Neural crest cell (in vitro differentiated cells): ENCODE data around the gene TBC1D9B. TPM values are rescaled to one million over a fixed set of nuclear protein-coding genes. Genes with fewer than 3 reads are reported as not detected.

Experiments used
- DNase-seq: peaks from one replicate; pipeline ENCODE4 v3.0.0; 2021; ENCODE audit warnings: low read depth, mixed read lengths, low spot score
- H3K27ac Mint-ChIP-seq: one replicate; pipeline ENCODE4 v1.8.0; 2021; ENCODE audit warnings: mild to moderate bottlenecking, mixed read lengths; ENCODE audit not compliant: unreplicated experiment
- H3K27me3 Mint-ChIP-seq: 2 replicates; pipeline ENCODE4 v1.8.0; 2021; ENCODE audit warnings: low read depth, mild to moderate bottlenecking, mixed read lengths
- H3K36me3 Mint-ChIP-seq: 2 replicates; pipeline ENCODE4 v1.8.0; 2021; ENCODE audit warnings: low read depth, mild to moderate bottlenecking, mixed read lengths
- H3K4me1 Mint-ChIP-seq: 2 replicates; pipeline ENCODE4 v1.8.0; 2021; ENCODE audit warnings: mixed read lengths
- H3K4me3 Mint-ChIP-seq: one replicate; pipeline ENCODE4 v1.8.0; 2021; ENCODE audit warnings: mild to moderate bottlenecking, mixed read lengths
- H3K9me3 Mint-ChIP-seq: 2 replicates; pipeline ENCODE4 v1.8.0; 2021; ENCODE audit warnings: mixed read lengths
- CTCF ChIP-seq: fragments of 200-600 bp; sonication (generic); conservative IDR thresholded peaks from 2 replicates; pipeline ENCODE4 v1.5.0; 2021; ENCODE audit warnings: antibody characterized with exemption, mild to moderate bottlenecking
- total RNA-seq: library from RNA; stranded (reverse); gene quantifications from 2 replicates; pipeline ENCODE4 v1.2.1, GENCODE V29; 2021

TBC1D9B gene
- total RNA-seq, 1 donor from 2014 or later: 107 TPM

- Mint-ChIP-seq H3K4me1 (peaks cover 20% of the 10 kb centered on the region), H3K36me3 (no peaks in the 10 kb centered on the region), H3K4me3 (no peak overlapping the region), H3K9me3 (no peaks in the 10 kb centered on the region), H3K27me3 (no peaks in the 10 kb centered on the region), H3K27ac (no peak overlapping the region)
- no peak for TF ChIP-seq CTCF
- DNase-seq: no peak
Observed at GRCh38 chr5:179854356-179854755, 53.3 kb downstream of the TBC1D9B start.

DNA sequence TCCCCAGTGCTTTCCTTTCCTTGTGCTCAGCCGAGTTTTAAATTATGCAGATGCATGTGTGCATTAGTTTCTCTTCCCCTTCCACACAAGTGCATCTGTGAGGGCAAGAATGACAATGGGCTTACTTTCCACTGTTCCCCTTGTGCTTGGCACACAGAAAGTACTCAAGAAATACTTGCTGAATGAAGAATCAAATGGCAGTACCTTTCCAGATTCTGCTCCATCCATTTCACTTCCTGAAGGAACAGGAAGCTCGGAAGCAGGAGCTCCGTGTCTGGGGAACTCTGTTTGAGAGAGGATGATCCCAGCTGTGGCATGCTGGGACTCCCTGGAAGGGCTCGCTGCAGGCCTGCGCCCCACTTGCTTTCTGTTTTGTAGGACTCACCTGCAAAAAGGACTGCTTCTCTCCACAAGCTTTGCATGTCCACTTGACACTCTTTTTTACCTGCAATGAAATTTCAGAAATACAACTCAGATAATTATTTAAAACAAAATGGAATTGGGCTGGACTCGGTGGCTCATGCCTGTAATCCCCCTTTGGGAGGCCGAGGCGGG lies 54.6 kb downstream of the TBC1D9B start:
- peaks cover 12% of the 10 kb centered on the region for H3K4me1 Mint-ChIP-seq
- H3K27ac Mint-ChIP-seq: no peak overlapping the region
- no peak for DNase-seq
- no peak for TF ChIP-seq CTCF
- no peaks in the 10 kb centered on the region for H3K9me3 Mint-ChIP-seq
- H3K4me3 Mint-ChIP-seq: no peak overlapping the region
- no peaks in the 10 kb centered on the region for H3K36me3 Mint-ChIP-seq
- no peaks in the 10 kb centered on the region for H3K27me3 Mint-ChIP-seq

GRCh38 chr5:179841621-179842020 lies 66.1 kb downstream of the TBC1D9B start:
- no peak for DNase-seq
- H3K4me1 Mint-ChIP-seq: no peaks in the 10 kb centered on the region
- H3K9me3 Mint-ChIP-seq: peaks cover 3% of the 10 kb centered on the region
- no peak overlapping the region for H3K27ac Mint-ChIP-seq
- no peak for TF ChIP-seq CTCF
- peaks cover 40% of the 10 kb centered on the region for H3K36me3 Mint-ChIP-seq
- no peaks in the 10 kb centered on the region for H3K27me3 Mint-ChIP-seq
- H3K4me3 Mint-ChIP-seq: no peak overlapping the region

- DNase-seq: no peak
- H3K36me3 Mint-ChIP-seq: peaks cover 42% of the 10 kb centered on the region
Observed at GRCh38 chr5:179840766-179841165, 66.9 kb downstream of the TBC1D9B start.

DNA sequence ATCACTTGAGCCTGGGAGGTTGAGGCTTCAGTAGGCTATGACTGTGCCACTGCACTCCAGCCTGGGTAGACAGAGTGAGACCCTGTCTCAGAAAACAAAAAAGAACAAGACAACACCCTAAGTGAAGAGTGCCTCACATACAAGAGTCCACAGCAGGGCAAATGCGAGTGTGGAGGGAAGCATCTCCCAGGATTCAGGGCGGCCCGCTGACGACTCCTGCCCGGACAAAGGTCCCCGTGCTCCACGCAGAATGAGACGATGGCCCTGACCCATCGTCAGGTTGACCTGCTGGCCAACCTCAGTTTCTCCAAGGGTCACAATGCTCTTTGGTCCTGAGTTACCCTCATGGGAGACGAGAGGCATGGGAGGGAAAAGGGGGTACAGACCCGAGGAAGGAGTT lies 67.4 kb downstream of the TBC1D9B start:
- peaks cover 43% of the 10 kb centered on the region for H3K36me3 Mint-ChIP-seq
- H3K4me1 Mint-ChIP-seq: no peaks in the 10 kb centered on the region
- H3K27ac Mint-ChIP-seq: no peak overlapping the region

More at GRCh38 chr5:179840766-179841165, 66.9 kb downstream of the TBC1D9B start:
- no peaks in the 10 kb centered on the region for H3K27me3 Mint-ChIP-seq
- TF ChIP-seq CTCF: no peak
- H3K4me1 Mint-ChIP-seq: no peaks in the 10 kb centered on the region
- no peak overlapping the region for H3K27ac Mint-ChIP-seq
- H3K9me3 Mint-ChIP-seq: peaks cover 3% of the 10 kb centered on the region
- H3K4me3 Mint-ChIP-seq: no peak overlapping the region

More for the DNA sequence above, 67.4 kb downstream of the TBC1D9B start:
- no peaks in the 10 kb centered on the region for H3K27me3 Mint-ChIP-seq
- DNase-seq: no peak
- no peak for TF ChIP-seq CTCF
- H3K4me3 Mint-ChIP-seq: no peak overlapping the region
- peaks cover 3% of the 10 kb centered on the region for H3K9me3 Mint-ChIP-seq
